ENCODE results near the gene RBM47.

RBM47 gene

DNA sequence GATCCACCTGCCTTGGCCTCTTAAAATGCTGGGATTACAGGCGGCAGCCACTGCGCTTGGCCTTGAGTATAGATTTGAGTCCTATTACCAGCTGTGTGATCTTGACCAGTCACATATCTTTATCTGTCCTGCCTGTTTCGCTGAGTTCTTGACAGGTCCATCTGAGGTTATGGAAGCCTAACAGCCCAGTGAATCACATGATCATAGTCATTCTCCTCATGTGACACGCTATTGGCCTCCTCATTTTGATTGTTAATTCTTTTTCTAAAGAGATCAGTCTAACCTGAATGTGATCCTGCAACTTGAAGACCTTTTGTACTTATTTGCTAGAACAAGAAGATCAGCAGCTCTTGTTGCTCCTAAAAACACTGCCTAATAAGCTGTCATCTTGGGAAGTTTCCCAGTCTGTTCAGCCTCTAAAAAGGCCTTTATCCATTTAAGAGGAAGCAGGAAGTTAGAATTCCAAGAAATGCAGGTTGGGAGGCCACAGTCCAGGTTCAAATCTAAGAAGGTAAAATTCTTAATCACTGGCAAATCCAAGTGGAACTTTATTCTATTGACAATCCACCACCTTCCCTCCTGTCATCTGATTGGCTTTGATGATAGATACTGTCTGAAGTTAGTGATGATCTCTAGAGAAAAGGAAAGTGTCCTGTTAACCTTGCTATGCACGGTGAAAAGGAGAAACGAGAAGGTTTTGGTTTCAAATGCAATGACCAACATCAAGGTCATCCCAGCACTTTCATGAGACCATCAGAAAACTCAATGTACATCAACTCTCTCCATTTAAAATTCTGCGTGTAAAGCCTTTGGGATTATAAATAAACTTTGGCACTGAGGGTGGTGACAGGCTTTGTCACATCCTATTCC lies 207.6 kb downstream of the RBM47 start:
- no peak overlapping the region for H2AFZ ChIP-seq (ENCODE audit: low read depth, low read length)
- no peak for DNase-seq
- H4K8ac ChIP-seq (ENCODE audit: low read length) = no peak overlapping the region
- no peak overlapping the region for H3K4ac ChIP-seq (ENCODE audit: low read depth in 1 of 2, low read length in 2 of 2)
- H3K18ac ChIP-seq (ENCODE audit: low read depth in 1 of 2, low read length in 2 of 2) = no peak overlapping the region
- peaks cover 0 to 3% of the 10 kb centered on the region in 2 experiments for H3K36me3 ChIP-seq (ENCODE audit: control insufficient read depth in 1 of 2, insufficient read depth in 2 of 2, low read depth in 1 of 2, low read length in 2 of 2)
- no peak overlapping the region for H3K9ac ChIP-seq (ENCODE audit: low read length)
- H3K79me1 ChIP-seq (replicated peaks; ENCODE audit: low read length, poor library complexity, severe bottlenecking) = no peaks in the 10 kb centered on the region
- H2AK5ac ChIP-seq (ENCODE audit: low read length, severe bottlenecking) = no peak overlapping the region
- H3K4me1 ChIP-seq (ENCODE audit: control insufficient read depth, insufficient read depth, low read depth, low read length) = peaks cover 5% of the 10 kb centered on the region
- H3K4me2 ChIP-seq (ENCODE audit: low read length, poor library complexity, severe bottlenecking) = no peak overlapping the region
- H3K9me3 ChIP-seq (ENCODE audit: control insufficient read depth, low read length) = no peaks in the 10 kb centered on the region
- no peak overlapping the region for H4K91ac ChIP-seq (ENCODE audit: low read length)
- H2BK15ac ChIP-seq (ENCODE audit: low read depth, poor library complexity, severe bottlenecking) = no peak overlapping the region
- no peak overlapping the region for H3K27ac ChIP-seq (ENCODE audit: low read length, poor library complexity, severe bottlenecking)
- no peak overlapping the region for H2BK12ac ChIP-seq (ENCODE audit: low read length in 2 of 2)
- WGBS = 96% methylated on average over 6 of the region's 7 CpGs
- H3K23ac ChIP-seq (ENCODE audit: low read length in 2 of 2) = no peak overlapping the region
- no peak overlapping the region for H3K14ac ChIP-seq (ENCODE audit: low read length in 2 of 2)
- H2BK120ac ChIP-seq (ENCODE audit: low read depth, low read length) = no peak overlapping the region
- H3K4me3 ChIP-seq (ENCODE audit: insufficient read depth in 1 of 2, low read depth in 1 of 2, low read length in 2 of 2) = no peak overlapping the region
- H2BK5ac ChIP-seq (ENCODE audit: low read depth, low read length, poor library complexity, severe bottlenecking) = no peak overlapping the region
- H3K27me3 ChIP-seq (ENCODE audit: control insufficient read depth in 1 of 2, insufficient read depth in 1 of 2, low read length in 2 of 2) = no peaks in the 10 kb centered on the region

DNA sequence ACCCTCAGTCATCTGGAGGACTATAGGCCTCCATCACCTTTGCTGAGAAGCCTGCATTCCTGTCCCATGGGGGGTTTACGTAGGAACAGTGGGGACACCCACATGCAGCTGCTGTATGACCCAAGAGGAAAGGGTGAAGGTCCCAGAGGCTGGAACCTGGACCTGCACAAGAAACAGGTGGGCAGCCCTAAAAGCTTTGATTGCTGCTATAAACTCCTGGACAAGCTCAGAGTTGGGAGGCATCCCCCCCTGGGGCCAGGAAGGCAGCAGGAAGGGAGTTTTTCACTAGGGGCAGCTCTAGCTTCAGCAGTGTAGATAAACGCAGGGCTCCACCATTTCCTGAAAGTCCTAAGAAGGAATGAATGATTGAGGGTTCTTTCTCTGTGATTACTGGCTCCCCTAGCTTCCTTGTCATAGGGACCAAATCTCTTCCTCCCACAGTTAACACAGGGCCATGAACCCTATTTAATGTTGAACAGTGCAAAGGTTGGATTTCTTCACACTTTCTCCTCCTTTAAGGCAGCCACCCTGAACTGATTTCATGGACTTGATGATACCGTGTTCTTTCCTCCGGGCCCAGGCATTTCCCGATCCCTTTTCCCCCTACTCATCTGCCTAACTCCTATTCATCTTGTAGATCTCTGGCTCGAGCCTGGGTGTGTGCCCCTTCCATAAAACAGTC lies 210.3 kb downstream of the RBM47 start:
- Histone ChIP-seq H3K36me3 (ENCODE audit: control insufficient read depth in 1 of 2, insufficient read depth in 2 of 2, low read depth in 1 of 2, low read length in 2 of 2) (no peaks in the 10 kb centered on the region), H4K8ac (ENCODE audit: low read length) (no peak overlapping the region), H2BK120ac (ENCODE audit: low read depth, low read length) (no peak overlapping the region), H2BK12ac (ENCODE audit: low read length in 2 of 2) (no peak overlapping the region), H2BK15ac (ENCODE audit: low read depth, poor library complexity, severe bottlenecking) (no peak overlapping the region), H2AFZ (ENCODE audit: low read depth, low read length) (no peak overlapping the region), H3K4me1 (ENCODE audit: control insufficient read depth, insufficient read depth, low read depth, low read length) (peaks cover 8% of the 10 kb centered on the region), H3K23ac (ENCODE audit: low read length in 2 of 2) (no peak overlapping the region), H3K9ac (ENCODE audit: low read length) (no peak overlapping the region), H3K4ac (ENCODE audit: low read depth in 1 of 2, low read length in 2 of 2) (no peak overlapping the region), H3K79me1 (replicated peaks; ENCODE audit: low read length, poor library complexity, severe bottlenecking) (no peaks in the 10 kb centered on the region), H3K4me2 (ENCODE audit: low read length, poor library complexity, severe bottlenecking) (no peak overlapping the region), H3K14ac (ENCODE audit: low read length in 2 of 2) (no peak overlapping the region), H2AK5ac (ENCODE audit: low read length, severe bottlenecking) (peak overlapping the region; percentile 83), H2BK5ac (ENCODE audit: low read depth, low read length, poor library complexity, severe bottlenecking) (no peak overlapping the region), H3K9me3 (ENCODE audit: control insufficient read depth, low read length) (no peaks in the 10 kb centered on the region), H3K18ac (ENCODE audit: low read depth in 1 of 2, low read length in 2 of 2) (no peak overlapping the region), H3K27me3 (ENCODE audit: control insufficient read depth in 1 of 2, insufficient read depth in 1 of 2, low read length in 2 of 2) (peaks cover 0 to 4% of the 10 kb centered on the region in 2 experiments), H4K91ac (ENCODE audit: low read length) (no peak overlapping the region), H3K4me3 (ENCODE audit: insufficient read depth in 1 of 2, low read depth in 1 of 2, low read length in 2 of 2) (no peak overlapping the region), H3K27ac (ENCODE audit: low read length, poor library complexity, severe bottlenecking) (peak overlapping the region; percentile 57)
- DNase-seq = no peak
- WGBS = 66% methylated on average over 6 of the region's 6 CpGs

DNA sequence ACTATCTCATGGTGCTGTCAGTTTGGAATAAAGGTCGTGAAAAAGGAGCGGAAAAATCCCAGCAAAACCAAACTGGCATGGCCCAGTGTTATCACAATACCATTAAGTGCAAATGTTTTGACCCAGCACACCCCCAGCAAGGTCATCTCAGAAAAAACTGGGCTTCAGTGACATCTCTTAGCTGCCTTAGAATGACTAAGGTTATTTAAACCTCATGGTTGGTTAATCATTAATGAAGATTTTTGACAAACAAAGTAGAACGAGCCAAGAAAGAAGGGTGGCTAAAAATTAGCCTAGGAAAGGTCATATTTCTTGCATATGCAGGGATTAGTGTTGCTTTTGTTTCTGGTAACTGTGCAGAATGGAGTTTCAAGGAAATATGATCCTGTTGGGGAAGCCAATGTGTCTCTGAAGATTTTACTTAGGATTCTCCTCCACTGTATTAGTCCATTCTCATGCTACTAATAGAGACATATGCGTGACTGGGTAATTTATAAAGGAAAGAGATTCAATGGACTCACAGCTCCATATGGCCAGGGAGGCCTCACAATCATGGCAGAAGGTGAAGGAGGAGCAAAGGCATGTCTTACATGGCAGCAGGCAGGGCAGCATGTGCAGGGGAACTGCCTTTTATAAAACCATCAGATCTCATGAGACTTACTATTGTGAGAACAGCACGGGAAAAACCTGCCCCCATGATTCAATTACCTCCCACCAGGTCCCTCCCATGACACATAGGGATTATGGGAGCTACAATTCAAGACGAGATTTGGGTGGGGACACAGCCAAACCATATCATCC lies 211.0 kb downstream of the RBM47 start:
- H3K23ac ChIP-seq (ENCODE audit: low read length in 2 of 2) = no peak overlapping the region
- no peak overlapping the region for H3K4ac ChIP-seq (ENCODE audit: low read depth in 1 of 2, low read length in 2 of 2)
- no peak overlapping the region for H3K9ac ChIP-seq (ENCODE audit: low read length)
- H2BK120ac ChIP-seq (ENCODE audit: low read depth, low read length) = no peak overlapping the region
- H3K4me3 ChIP-seq (ENCODE audit: insufficient read depth in 1 of 2, low read depth in 1 of 2, low read length in 2 of 2) = no peak overlapping the region
- no peak overlapping the region for H2BK5ac ChIP-seq (ENCODE audit: low read depth, low read length, poor library complexity, severe bottlenecking)
- H3K14ac ChIP-seq (ENCODE audit: low read length in 2 of 2) = no peak overlapping the region
- no peak overlapping the region for H2AFZ ChIP-seq (ENCODE audit: low read depth, low read length)
- H3K79me1 ChIP-seq (replicated peaks; ENCODE audit: low read length, poor library complexity, severe bottlenecking) = no peaks in the 10 kb centered on the region
- DNase-seq = no peak
- peaks cover 0 to 4% of the 10 kb centered on the region in 2 experiments for H3K27me3 ChIP-seq (ENCODE audit: control insufficient read depth in 1 of 2, insufficient read depth in 1 of 2, low read length in 2 of 2)
- no peaks in the 10 kb centered on the region for H3K36me3 ChIP-seq (ENCODE audit: control insufficient read depth in 1 of 2, insufficient read depth in 2 of 2, low read depth in 1 of 2, low read length in 2 of 2)
- no peak overlapping the region for H2BK15ac ChIP-seq (ENCODE audit: low read depth, poor library complexity, severe bottlenecking)
- no peak overlapping the region for H3K4me2 ChIP-seq (ENCODE audit: low read length, poor library complexity, severe bottlenecking)
- no peak overlapping the region for H2AK5ac ChIP-seq (ENCODE audit: low read length, severe bottlenecking)
- no peak overlapping the region for H4K8ac ChIP-seq (ENCODE audit: low read length)
- peaks cover 8% of the 10 kb centered on the region for H3K4me1 ChIP-seq (ENCODE audit: control insufficient read depth, insufficient read depth, low read depth, low read length)
- H2BK12ac ChIP-seq (ENCODE audit: low read length in 2 of 2) = no peak overlapping the region
- H3K27ac ChIP-seq (ENCODE audit: low read length, poor library complexity, severe bottlenecking) = peak overlapping the region; percentile 68
- H3K9me3 ChIP-seq (ENCODE audit: control insufficient read depth, low read length) = no peaks in the 10 kb centered on the region
- 75% methylated on average over 6 of the region's 6 CpGs for WGBS
- H4K91ac ChIP-seq (ENCODE audit: low read length) = no peak overlapping the region
- no peak overlapping the region for H3K18ac ChIP-seq (ENCODE audit: low read depth in 1 of 2, low read length in 2 of 2)

DNA sequence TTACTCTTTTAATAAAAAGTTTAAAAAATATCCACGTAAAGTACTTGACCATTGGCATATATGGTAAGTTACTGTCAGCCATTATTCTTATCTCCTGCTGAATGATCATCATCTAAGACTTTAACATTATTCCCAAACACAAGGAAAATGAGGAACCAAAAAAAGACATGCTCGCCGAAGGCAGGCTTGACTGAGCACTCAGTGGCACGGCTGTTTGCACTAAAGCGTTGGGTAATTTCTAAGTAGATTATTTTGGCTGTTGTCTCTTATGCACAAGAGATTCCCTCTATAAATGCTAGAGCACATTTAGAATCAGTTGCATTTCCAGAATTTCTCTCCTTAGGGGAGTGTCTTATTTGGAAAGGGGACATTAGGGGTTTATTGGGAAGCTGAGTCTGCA lies 211.7 kb downstream of the RBM47 start:
- Histone ChIP-seq H3K18ac (ENCODE audit: low read depth in 1 of 2, low read length in 2 of 2) (no peak overlapping the region), H2BK15ac (ENCODE audit: low read depth, poor library complexity, severe bottlenecking) (no peak overlapping the region), H3K4me2 (ENCODE audit: low read length, poor library complexity, severe bottlenecking) (no peak overlapping the region), H3K4me1 (ENCODE audit: control insufficient read depth, insufficient read depth, low read depth, low read length) (peaks cover 8% of the 10 kb centered on the region), H3K27me3 (ENCODE audit: control insufficient read depth in 1 of 2, insufficient read depth in 1 of 2, low read length in 2 of 2) (peaks cover 0 to 4% of the 10 kb centered on the region in 2 experiments), H4K91ac (ENCODE audit: low read length) (no peak overlapping the region), H2AFZ (ENCODE audit: low read depth, low read length) (no peak overlapping the region), H3K36me3 (ENCODE audit: control insufficient read depth in 1 of 2, insufficient read depth in 2 of 2, low read depth in 1 of 2, low read length in 2 of 2) (no peaks in the 10 kb centered on the region), H2BK120ac (ENCODE audit: low read depth, low read length) (no peak overlapping the region), H2BK12ac (ENCODE audit: low read length in 2 of 2) (no peak overlapping the region), H3K14ac (ENCODE audit: low read length in 2 of 2) (no peak overlapping the region), H3K4me3 (ENCODE audit: insufficient read depth in 1 of 2, low read depth in 1 of 2, low read length in 2 of 2) (no peak overlapping the region), H2BK5ac (ENCODE audit: low read depth, low read length, poor library complexity, severe bottlenecking) (no peak overlapping the region), H3K4ac (ENCODE audit: low read depth in 1 of 2, low read length in 2 of 2) (no peak overlapping the region), H4K8ac (ENCODE audit: low read length) (no peak overlapping the region), H3K9me3 (ENCODE audit: control insufficient read depth, low read length) (no peaks in the 10 kb centered on the region), H3K27ac (ENCODE audit: low read length, poor library complexity, severe bottlenecking) (peak overlapping the region; percentile 68), H3K79me1 (replicated peaks; ENCODE audit: low read length, poor library complexity, severe bottlenecking) (no peaks in the 10 kb centered on the region), H2AK5ac (ENCODE audit: low read length, severe bottlenecking) (no peak overlapping the region), H3K23ac (ENCODE audit: low read length in 2 of 2) (no peak overlapping the region), H3K9ac (ENCODE audit: low read length) (no peak overlapping the region)
- WGBS = 100% methylated on average over 5 of the region's 5 CpGs
- DNase-seq = no peak
